Measurements from ENCODE around the gene FAM168B.

DNA sequence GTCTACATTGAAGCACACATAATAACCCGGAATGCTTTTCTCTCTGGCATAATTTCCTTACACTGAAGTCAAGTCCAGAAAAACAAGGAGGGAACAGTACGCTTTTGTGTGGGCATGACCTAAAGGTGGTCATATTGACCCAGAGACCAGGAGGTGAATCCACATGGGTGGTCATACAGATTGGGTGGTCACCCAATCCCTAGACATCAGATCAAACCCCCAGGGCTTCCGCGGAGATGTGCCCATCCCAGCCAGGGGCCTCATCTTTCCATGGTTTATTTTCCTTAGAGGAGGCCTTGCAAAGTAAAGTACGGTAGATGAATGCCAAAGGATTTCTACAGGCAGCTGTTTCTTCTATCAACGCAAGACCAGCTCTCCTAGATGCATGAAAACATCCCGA, 38.8 kb downstream of the FAM168B start:
- TF ChIP-seq, protein P1, sequence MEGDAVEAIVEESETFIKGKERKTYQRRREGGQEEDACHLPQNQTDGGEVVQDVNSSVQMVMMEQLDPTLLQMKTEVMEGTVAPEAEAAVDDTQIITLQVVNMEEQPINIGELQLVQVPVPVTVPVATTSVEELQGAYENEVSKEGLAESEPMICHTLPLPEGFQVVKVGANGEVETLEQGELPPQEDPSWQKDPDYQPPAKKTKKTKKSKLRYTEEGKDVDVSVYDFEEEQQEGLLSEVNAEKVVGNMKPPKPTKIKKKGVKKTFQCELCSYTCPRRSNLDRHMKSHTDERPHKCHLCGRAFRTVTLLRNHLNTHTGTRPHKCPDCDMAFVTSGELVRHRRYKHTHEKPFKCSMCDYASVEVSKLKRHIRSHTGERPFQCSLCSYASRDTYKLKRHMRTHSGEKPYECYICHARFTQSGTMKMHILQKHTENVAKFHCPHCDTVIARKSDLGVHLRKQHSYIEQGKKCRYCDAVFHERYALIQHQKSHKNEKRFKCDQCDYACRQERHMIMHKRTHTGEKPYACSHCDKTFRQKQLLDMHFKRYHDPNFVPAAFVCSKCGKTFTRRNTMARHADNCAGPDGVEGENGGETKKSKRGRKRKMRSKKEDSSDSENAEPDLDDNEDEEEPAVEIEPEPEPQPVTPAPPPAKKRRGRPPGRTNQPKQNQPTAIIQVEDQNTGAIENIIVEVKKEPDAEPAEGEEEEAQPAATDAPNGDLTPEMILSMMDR (optimal IDR thresholded peaks at IDR 0.05 in 1 of 3, IDR thresholded peaks at IDR 0.05 in 1 of 3, conservative IDR thresholded peaks at IDR 0.05 in 1 of 3; ENCODE audit: extremely low read depth in 1 of 3, insufficient read depth in 2 of 3, low read length in 3 of 3): no peak
- TF ChIP-seq EZH2 (IDR thresholded peaks at IDR 0.05; ENCODE audit: low read length): no peak

Measured in keratinocyte (primary cell).